Right lobe of liver (tissue), 6 donors: Measurements from ENCODE around the gene CGB2. TPM values are rescaled to one million over a fixed set of nuclear protein-coding genes. Genes with fewer than 3 reads are reported as not detected.
"Not testable (repeated sequence)": the region's sequence is repeated elsewhere in the genome, so short reads cannot be mapped to it uniquely, and the experiment has no call there.

Experiments used
- ATAC-seq, 4 donors: fragments of 200-7000 bp; cut with Tn5 transposase; one replicate each; pipeline ENCODE4 v1.9.1; 2020; ENCODE audit warnings: mild to moderate bottlenecking in 4 of 4, moderate library complexity in 4 of 4
- DNase-seq, 3 donors: peaks; one replicate each; pipeline ENCODE4 v3.0.0-alpha.2; 2020
- H3K27ac ChIP-seq, 3 donors: fragments of 200-600 bp; one replicate each; pipeline ENCODE4 v1.8.0; 2022
- H3K27me3 ChIP-seq, 2 donors: fragments of 200-600 bp; one replicate each; pipeline ENCODE4 v1.8.0; 2022
- H3K36me3 ChIP-seq, 4 donors: fragments of 200-600 bp; sonication (generic) in 1 of 4; one replicate each; pipeline versions ENCODE4 v1.5.1 to v1.8.0; 2017 to 2022; ENCODE audit warnings: control low read depth in 1 of 4
- H3K4me1 ChIP-seq, 4 donors: fragments of 200-600 bp; sonication (generic) in 1 of 4; one replicate each; pipeline versions ENCODE4 v1.5.1 to v1.8.0; 2017 to 2022; ENCODE audit warnings: control low read depth in 1 of 4
- H3K4me3 ChIP-seq, 3 donors: fragments of 200-600 bp; one replicate each; pipeline ENCODE4 v1.8.0; 2022
- H3K9me3 ChIP-seq, 4 donors: fragments of 200-600 bp; sonication (generic) in 1 of 4; one replicate each; pipeline versions ENCODE4 v1.5.1 to v1.8.0; 2017 to 2022; ENCODE audit warnings: control low read depth in 1 of 4
- POLR2A ChIP-seq: fragments of 450-650 bp; IDR thresholded peaks from one replicate; pipeline ENCODE4 v1.6.1; 2017; ENCODE audit warnings: antibody characterized with exemption, mild to moderate bottlenecking
- WGBS: methylation state at CpG from one replicate; pipeline ENCODE4 v1.1.6; 2018; ENCODE audit warnings: low coverage, low lambda C conversion rate; ENCODE audit not compliant: insufficient coverage; ENCODE audit errors: missing lambda C conversion rate; 5-methylcytosine and 5-hydroxymethylcytosine counted together
- intact Hi-C, 2 donors: fragments of 100-400 bp; cut with DNase I; formaldehyde crosslinking; loops; one replicate each; pipeline versions ENCODE4 v1.11.2 to v1.14.1; 2022
- total RNA-seq, 6 experiments: library from RNA; depleted of rRNA in 2 of 6; stranded (reverse); fragments of >200 nt in 2 of 6; fragmentation: NEBNext Ultra II Directional in 3 of 6; extraction: Animal tissue kit (Norgen Biotek cat#: 25700) in 3 of 6; gene quantifications; one replicate each; pipeline versions ENCODE4 v1.1.0 to v1.2.4, GENCODE V29; 2016 to 2023
- TF ChIP-seq, protein P1 (sequence below), 4 donors: fragments of 200-600 bp in 3 of 4; fragments of 450-650 bp in 1 of 4; IDR thresholded peaks; one replicate each; pipeline versions ENCODE4 v1.5.1 to v1.8.0; 2016 to 2022; ENCODE audit warnings: antibody characterized with exemption in 4 of 4, mild to moderate bottlenecking in 2 of 4
- donor health status: DM: no; HTN: yes; CAD: no.
- donor health status: DM: no; HTN: no; CAD: no.
- donor health status: DM: no; HTN: no; CAD: no.
- donor health status: DM: no; HTN: yes; CAD: no.
- donor health status: DM: no; HTN: yes; CAD: no.

The CGB2 gene
- total RNA-seq, 6 experiments from 2014 or later = not detected

DNA sequence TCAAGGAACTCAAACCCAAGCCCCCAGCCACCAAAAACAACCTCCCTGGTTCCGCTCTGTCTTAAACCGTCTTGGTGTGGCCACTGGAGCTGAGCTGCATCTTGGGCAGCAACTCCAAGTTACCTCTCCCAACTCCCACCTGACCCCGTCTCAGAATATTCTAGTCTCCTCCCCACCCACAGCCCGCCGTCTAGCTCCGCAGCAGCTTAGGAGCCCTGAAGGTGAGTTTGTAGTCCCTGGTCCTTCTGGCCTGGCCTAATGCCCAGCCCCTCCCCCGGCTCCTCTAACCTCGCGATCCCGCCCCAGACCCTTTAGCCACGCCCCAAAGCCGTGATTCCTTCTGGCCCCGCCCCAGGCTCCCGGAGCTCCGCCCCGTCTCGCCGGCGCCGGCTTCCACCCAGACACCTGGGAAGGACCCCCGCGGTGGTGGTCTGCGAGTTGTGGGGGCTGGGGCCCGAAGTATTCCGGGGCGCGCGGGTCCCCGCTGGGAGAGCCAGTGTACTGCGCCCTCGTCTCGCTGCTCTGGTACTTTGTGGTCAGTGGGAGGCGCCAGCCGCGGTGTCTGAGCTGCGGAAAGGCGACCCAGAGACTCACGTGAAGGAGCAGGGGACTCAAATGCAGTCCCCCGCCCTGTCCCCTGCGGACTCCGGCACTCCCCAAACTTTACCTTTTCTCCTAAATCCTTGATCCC, 12.3 kb upstream of the CGB2 start:
- TF ChIP-seq, protein P1, sequence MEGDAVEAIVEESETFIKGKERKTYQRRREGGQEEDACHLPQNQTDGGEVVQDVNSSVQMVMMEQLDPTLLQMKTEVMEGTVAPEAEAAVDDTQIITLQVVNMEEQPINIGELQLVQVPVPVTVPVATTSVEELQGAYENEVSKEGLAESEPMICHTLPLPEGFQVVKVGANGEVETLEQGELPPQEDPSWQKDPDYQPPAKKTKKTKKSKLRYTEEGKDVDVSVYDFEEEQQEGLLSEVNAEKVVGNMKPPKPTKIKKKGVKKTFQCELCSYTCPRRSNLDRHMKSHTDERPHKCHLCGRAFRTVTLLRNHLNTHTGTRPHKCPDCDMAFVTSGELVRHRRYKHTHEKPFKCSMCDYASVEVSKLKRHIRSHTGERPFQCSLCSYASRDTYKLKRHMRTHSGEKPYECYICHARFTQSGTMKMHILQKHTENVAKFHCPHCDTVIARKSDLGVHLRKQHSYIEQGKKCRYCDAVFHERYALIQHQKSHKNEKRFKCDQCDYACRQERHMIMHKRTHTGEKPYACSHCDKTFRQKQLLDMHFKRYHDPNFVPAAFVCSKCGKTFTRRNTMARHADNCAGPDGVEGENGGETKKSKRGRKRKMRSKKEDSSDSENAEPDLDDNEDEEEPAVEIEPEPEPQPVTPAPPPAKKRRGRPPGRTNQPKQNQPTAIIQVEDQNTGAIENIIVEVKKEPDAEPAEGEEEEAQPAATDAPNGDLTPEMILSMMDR (IDR thresholded peaks at IDR 0.05) = no peak
- Histone ChIP-seq H3K27me3 (no peaks in the 10 kb centered on the region), H3K4me1 (peaks cover 0 to 18% (median 0%) of the 10 kb centered on the region in 4 donors), H3K27ac (no peak overlapping the region), H3K9me3 (no peaks in the 10 kb centered on the region), H3K4me3 (peak overlapping the region in 2 of 3 donors; percentile 11 to 18), H3K36me3 (peaks cover 0 to 4% (median 0%) of the 10 kb centered on the region in 4 donors)
- peak; percentile 72 to 80 (median 76) for ATAC-seq
- 24% methylated on average over 6 of the region's 41 CpGs for WGBS
- DNase-seq = peak; percentile 74 to 83 (median 77)
- intact Hi-C loops = no loop called here

DNA sequence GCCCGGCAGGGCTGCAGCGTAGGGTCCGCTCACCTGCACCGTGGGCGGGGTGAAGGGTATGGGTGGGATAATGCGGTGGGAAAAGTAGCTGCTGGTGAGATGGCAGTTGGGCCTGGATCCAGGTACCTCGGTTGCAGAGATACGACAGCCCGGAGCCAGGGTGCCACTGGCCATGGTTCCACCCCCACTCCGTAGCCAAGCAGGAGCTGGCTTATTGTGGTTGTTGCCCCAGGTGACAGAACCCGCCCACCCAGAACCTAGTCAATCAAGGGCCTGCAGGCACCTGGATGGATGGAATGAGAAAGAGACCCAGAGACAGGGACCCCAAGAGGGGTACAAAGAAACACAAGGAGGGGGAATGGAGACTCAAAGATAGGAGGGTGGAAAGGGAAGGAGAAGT, 11.3 kb upstream of the CGB2 start:
- intact Hi-C loops = no loop called here
- Histone ChIP-seq H3K27me3 (no peaks in the 10 kb centered on the region), H3K4me1 (peaks cover 0 to 18% (median 0%) of the 10 kb centered on the region in 4 donors), H3K4me3 (no peak overlapping the region), H3K27ac (no peak overlapping the region), H3K36me3 (peaks cover 0 to under 1% (median 0%) of the 10 kb centered on the region in 4 donors), H3K9me3 (no peaks in the 10 kb centered on the region)
- no peak for TF ChIP-seq POLR2A
- TF ChIP-seq, protein P1 (IDR thresholded peaks at IDR 0.05) = no peak
- ATAC-seq (no peak), DNase-seq (no peak)
- WGBS = 76% methylated on average over 4 of the region's 11 CpGs

DNA sequence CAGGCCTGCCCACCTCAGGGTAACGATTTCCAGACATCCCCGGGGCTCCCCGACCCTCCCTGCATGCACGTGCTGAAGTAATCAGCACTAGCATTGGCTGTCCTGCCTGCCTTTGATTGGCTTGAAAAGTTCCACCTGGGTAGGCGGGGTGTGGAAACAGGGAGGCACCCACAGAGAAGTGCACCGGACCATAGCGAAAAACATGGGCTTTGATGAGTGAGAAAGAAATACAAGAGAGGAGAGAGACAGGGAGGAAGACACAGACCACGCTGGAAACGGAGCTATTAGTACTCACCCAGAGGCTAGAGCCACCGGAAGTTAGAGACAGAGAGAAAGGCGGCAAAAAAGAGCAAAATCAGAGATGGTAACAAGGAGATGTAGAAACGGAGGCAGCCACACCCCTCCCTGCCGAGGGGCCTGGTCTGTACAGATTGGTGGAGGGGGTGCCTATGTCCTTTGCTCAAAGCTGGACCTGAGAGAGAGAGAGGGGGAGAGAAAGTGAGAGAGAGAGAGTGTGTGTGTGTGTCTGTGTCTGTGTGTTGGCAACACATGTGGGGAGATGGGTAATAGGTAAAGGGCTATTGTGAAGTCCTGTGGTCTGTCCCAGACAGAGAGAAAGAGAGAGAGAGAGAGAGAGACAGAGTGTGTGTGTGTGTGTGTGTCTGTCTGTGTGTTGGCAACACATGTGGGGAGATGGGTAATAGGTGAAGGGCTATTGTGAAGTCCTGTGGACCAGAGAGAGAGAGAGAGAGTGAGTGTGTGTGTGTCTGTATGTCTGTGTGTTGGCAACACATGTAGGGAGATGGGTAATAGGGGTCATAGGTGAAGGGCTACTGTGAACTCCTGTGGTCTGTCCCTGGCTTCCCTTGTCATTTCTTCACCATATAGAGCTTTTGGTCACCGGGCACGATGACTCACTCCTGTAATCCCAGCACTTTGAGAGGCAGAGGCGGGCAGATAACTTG, 10.5 kb upstream of the CGB2 start:
- H3K4me1 ChIP-seq = peaks cover 0 to 18% (median 0%) of the 10 kb centered on the region in 4 donors
- H3K36me3 ChIP-seq = no peaks in the 10 kb centered on the region
- 50% methylated on average over 12 of the region's 16 CpGs for WGBS
- H3K9me3 ChIP-seq = no peaks in the 10 kb centered on the region
- no peak for DNase-seq
- H3K27me3 ChIP-seq = no peaks in the 10 kb centered on the region
- no peak overlapping the region for H3K4me3 ChIP-seq
- TF ChIP-seq POLR2A = no peak
- TF ChIP-seq, protein P1 (IDR thresholded peaks at IDR 0.05) = no peak
- ATAC-seq = no peak
- H3K27ac ChIP-seq = no peak overlapping the region
- intact Hi-C loops = no loop called here

DNA sequence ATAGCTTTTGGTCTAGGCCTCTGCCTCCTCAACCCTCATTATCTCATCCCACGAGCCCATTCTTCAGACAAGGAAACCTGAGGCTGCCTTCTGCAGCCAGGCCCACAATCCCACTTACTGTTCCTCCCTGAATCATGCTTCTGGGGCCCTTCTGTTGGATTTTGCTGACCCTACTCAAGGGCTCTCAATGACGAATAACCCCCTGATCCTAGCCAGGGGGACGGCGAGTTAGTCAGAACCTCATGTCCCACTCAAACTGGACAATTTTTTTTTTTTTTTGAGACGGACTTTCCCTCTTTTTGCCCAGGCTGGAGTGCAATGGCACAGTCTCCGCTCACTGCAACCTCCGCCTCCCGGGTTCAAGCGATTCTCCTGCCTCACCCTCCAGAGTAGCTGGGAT, 9.6 kb upstream of the CGB2 start:
- no peak for TF ChIP-seq POLR2A
- TF ChIP-seq, protein P1 (IDR thresholded peaks at IDR 0.05) = no peak
- no peak overlapping the region for H3K4me3 ChIP-seq
- no peak for DNase-seq
- H3K9me3 ChIP-seq = no peaks in the 10 kb centered on the region
- intact Hi-C loops = no loop called here
- WGBS = 66% methylated on average over 5 of the region's 9 CpGs
- H3K27ac ChIP-seq = no peak overlapping the region
- H3K27me3 ChIP-seq = no peaks in the 10 kb centered on the region
- no peaks in the 10 kb centered on the region for H3K36me3 ChIP-seq
- no peak for ATAC-seq
- peaks cover 0 to 18% (median 0%) of the 10 kb centered on the region in 4 donors for H3K4me1 ChIP-seq

DNA sequence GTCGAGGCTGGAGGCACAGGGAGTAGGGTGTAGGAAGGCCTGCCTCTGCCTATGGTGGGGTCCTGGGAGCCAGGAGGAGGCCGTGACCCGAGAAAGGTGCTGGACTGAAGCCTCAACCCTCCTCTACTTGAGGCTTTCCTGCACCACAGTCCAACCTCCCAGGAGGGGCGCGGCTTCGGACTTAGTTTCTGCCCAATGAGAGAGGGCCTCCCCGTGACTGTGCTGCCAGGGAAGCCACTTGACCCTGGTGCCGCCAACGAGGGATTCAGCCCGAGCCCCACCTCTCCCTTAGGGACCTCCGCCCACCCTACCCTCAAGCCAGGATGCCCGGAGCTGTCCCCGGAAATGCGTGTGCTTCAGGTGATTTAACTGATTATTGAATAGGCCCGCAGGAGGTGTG, 7.5 kb upstream of the CGB2 start, which contains the start of gene CGB3:
Gene CGB3 (minus strand): TSS at position 101 of the 400 bp plus-strand sequence. CDS start 362 bp downstream, outside the sequence.
- H3K4me1 ChIP-seq, H3K9me3 ChIP-seq, ATAC-seq, H3K4me3 ChIP-seq, H3K36me3 ChIP-seq, intact Hi-C loops, H3K27ac ChIP-seq, H3K27me3 ChIP-seq, DNase-seq: not testable (repeated sequence)
- no CpG with 5 or more reads among the region's 15 CpGs for WGBS

DNA sequence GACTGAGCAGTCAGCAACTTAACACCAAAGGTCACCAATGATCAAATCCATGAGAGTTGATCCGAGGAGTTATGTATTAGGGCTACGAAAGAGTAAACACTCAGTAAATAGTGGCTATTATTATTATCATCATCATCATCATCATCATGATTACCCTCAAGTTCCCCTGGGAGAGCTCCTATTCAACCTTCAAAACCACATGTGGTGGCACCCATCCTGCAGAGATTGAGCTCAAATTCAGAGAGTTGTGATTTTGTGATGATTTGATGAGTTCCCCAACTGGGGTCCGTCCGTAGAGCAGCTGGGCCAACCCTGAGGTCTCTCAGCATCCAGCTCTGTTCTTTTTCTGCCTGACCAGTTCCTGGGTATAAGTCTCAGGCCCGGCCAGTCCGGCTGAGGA, 6.6 kb upstream of the CGB2 start:
- H3K4me1 ChIP-seq, H3K4me3 ChIP-seq, H3K27me3 ChIP-seq, ATAC-seq, intact Hi-C loops, H3K27ac ChIP-seq, H3K9me3 ChIP-seq, DNase-seq, H3K36me3 ChIP-seq: not testable (repeated sequence)
- WGBS = no CpG with 5 or more reads among the region's 6 CpGs

DNA sequence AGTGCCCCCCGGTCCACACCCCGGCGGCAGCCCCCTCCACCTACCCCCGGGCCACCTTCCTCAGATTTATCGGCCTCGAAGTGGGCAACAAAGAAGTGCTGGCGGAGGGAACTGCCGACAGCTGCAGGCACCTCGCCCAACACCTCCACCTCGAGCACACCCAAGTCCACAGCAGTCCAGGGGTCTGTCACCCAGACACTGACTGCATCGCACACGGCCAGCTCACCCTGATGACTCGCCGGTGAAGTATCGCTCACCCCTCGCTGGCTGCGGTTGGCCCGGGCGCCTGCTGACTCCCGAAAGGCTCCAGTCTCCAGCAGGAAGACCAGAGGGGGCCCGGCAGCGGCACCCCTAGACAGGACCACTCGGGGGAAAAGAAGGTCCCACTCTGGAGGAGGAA, 6.1 kb upstream of the CGB2 start:
- H3K27ac ChIP-seq, H3K9me3 ChIP-seq, H3K27me3 ChIP-seq, H3K4me1 ChIP-seq, H3K4me3 ChIP-seq, ATAC-seq, DNase-seq, H3K36me3 ChIP-seq, intact Hi-C loops: not testable (repeated sequence)
- 74% methylated on average over 11 of the region's 23 CpGs for WGBS
